HG03432 (cell line): Measurements from ENCODE around the gene GPRC5C.
"Not testable (repeated sequence)": the region's sequence is repeated elsewhere in the genome, so short reads cannot be mapped to it uniquely, and the experiment has no call there.

Source experiments
- ATAC-seq: cut with Tn5 transposase; IDR thresholded peaks from one replicate; pipeline ENCODE4 v1.9.1; 2021; ENCODE audit warnings: mild to moderate bottlenecking, moderate library complexity; ENCODE audit not compliant: unreplicated experiment

Gene GPRC5C

GRCh38 chr17:74467221-74467951, 35.5 kb downstream of the GPRC5C start:
- peak; percentile 61 for ATAC-seq

DNA sequence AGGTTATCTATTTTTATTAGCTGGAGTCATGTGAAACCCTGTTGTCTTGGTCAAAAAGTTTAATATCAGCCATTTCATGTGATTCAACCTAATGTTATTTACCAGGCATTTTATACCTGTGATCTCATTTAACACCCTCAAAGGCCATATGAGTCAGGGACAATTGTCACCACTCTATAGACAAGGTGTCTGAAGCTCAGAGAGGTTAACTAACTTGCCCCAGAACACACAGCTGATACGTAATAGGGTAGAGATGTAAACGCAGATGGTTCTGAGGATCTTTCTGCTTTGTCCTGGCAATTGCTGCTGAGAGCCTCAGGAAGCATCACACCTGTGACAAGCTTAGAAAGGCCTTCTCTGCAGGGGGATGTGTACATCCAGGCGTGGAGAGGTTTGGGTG, 39.5 kb downstream of the GPRC5C start:
- no peak for ATAC-seq

- no peak for ATAC-seq
Observed at GRCh38 chr17:74472890-74473289, 41.0 kb downstream of the GPRC5C start.

DNA sequence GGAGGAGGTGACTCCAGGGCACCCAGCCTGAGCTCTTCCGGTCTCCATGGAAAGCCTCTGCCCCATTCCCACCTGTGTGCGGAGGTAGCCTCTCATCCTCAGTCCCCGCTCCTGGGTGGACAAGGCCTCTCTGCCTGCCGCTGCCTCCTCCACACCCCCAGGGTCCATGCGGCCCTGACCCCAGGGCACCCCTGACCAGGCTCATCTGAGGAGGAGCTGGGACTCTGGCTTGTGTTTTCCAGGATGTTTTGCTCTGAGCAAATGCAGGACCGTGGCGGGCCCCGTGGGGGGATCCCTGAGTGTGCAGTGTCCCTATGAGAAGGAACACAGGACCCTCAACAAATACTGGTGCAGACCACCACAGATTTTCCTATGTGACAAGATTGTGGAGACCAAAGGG, 41.4 kb downstream of the GPRC5C start:
- no peak for ATAC-seq

DNA sequence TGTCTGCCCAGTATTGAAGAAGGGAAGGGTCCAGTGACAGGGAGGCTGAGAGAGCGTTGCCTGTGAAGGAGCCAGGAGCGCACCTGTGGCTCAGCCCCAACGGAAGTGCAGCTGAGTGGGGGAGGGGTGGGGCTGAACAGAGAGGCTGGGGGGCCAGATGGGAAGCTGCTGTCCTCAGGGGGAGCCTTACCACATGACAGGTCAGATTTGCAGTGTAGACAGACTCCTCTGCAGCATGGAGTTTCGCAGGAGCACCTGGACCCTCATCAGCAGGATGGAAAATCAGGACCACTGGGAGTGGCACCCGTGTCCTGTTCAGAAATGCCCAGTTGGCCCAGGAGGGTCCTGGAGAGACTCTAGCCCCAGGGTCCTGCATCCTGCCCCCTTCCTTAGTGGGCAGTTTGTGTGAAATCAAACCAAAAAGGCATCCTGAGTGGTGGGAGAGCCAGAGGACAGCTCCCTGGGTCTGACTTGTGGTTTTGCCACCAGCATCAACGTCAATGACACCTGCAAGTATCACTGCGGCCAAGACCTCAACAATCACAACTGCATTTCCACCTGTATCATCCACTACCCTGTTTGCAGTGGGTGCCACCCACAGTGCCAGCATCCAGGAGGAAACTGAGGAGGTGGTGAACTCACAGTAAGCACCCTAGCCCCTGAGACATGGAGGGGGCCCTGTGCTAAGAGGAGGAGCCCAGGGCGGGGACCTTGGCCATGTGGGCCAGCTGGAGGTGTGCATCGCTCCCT, 42.3 kb downstream of the GPRC5C start:
- no peak for ATAC-seq

DNA sequence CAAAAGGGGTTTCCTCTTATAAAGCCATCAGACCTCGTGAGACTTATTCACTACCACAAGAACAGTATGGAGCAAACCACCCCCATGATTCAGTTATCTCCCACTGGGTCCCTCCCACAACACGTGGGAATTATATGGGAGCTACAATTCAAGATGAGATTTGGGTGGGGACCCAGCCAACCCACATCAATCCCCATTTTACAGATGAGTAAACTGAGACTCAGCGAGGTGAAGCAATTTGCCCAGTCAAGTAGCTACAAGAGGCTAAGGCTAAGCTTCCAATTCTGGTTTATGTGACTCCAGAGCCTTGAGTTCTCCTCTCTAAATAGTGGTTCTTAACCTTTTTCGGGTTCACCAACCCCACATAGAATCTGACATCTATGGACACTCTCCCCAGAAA, 43.3 kb downstream of the GPRC5C start:
- no peak for ATAC-seq

GRCh38 chr17:74477411-74477810, 45.5 kb downstream of the GPRC5C start:
- ATAC-seq, result no peak

GRCh38 chr17:74478420-74479100, 46.7 kb downstream of the GPRC5C start:
- ATAC-seq, result no peak

- ATAC-seq, result no peak
Observed at GRCh38 chr17:74480290-74480689, 48.4 kb downstream of the GPRC5C start.

DNA sequence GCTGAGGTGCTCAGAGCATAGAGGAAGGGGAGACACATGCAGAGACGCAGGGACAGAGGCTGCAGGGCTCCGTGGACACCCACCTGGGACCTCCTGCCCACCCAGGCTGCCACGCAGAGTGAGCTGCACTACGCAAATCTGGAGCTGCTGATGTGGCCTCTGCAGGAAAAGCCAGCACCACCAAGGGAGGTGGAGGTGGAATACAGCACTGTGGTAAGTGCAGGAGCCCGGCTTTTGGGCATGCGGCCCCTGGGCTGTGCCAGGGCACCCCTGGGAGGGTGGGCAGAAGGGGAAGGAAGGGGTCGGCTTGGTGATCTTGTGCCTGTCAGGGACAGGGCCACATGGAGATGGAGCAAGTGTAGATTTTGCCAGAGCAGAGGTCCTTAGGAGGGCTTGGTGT, 49.7 kb downstream of the GPRC5C start:
- no peak for ATAC-seq

DNA sequence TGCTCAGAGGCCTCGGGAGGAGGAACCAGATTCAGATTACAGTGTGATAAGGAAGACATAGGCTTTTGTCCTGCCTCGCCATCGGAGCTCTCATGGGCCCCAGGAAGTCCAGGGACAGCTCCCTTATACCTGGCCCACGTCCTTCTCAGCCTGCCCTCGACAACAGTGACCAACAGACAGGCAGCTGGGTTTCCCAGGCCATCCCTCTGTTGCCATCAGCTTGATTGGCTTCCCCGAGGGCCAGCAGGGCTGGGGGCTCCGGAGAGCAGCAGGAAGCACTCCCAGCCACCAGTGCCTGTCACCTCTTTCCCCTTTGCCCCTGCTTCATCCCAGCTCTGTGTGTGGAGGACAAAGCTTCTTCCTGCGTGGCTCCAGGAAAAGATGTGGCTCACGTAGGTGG, 52.2 kb downstream of the GPRC5C start:
- no peak for ATAC-seq

GRCh38 chr17:74485022-74485743, 53.3 kb downstream of the GPRC5C start:
- no peak for ATAC-seq

GRCh38 chr17:74485841-74486240, 54.0 kb downstream of the GPRC5C start:
- no peak for ATAC-seq

DNA sequence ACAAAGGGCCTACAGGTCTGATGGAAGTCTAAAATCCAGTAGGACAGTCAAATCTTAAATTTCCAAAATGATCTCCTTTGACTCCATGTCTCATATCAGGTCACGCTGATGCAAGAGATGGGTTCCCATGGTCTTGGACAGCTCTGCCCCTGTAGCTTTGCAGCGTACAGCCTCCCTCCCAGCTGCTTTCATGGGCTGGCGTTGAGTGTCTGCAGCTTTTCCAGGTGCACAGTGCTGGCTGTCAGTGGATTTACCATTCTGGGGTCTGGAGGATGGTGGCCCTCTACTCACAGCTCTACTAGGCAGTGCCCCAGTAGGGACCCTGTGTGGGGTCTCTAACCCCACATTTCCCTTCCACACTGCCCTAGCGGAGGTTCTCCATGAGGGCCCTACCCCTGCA, 56.4 kb downstream of the GPRC5C start:
- ATAC-seq, result not testable (repeated sequence)

DNA sequence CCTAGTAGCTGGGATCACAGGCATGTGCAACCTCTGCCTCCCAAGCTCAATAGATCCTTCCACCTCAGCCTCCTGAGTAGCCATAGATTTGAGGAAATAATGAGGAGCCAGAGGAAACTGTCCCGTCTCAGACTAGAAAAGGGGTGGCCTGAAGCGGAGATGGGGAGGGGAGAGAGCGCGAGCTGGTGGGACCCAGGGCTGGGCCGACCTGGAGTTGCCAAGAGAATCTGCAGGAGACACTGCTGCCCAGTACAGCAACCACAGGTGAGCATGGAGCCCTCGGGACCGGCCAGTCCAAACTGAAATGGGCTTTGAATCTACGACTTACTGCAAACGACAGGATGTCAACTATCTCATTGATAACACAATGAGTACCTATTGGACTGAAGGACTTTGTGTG, 58.8 kb downstream of the GPRC5C start:
- ATAC-seq, result no peak

- no peak for ATAC-seq
Observed at GRCh38 chr17:74491626-74492025, 59.7 kb downstream of the GPRC5C start.

- no peak for ATAC-seq
Observed at GRCh38 chr17:74493331-74493833, 61.5 kb downstream of the GPRC5C start.
